Kidney (tissue), 14 donors: ENCODE data around the gene OR2AP1. TPM values are rescaled to one million over a fixed set of nuclear protein-coding genes. Genes with fewer than 3 reads are reported as not detected.

Experiments used
- DNase-seq, 5 donors: peaks; one replicate each; pipeline ENCODE4 v3.0.0-alpha.2; 2013 to 2020
- FAIRE-seq: peaks from 2 replicates; lab custom pipeline; 2012; peaks lifted over from hg19 to GRCh38; lab: Jason Lieb, UNC
- H3K27ac ChIP-seq, 2 donors: one replicate each; pipeline ENCODE4 v1.7.0; 2013; ENCODE audit warnings: low read depth in 2 of 2, low read length in 2 of 2, inconsistent platforms in 1 of 2
- H3K27me3 ChIP-seq: one replicate; pipeline ENCODE4 v1.7.1; 2013; ENCODE audit warnings: low read length, inconsistent platforms; ENCODE audit not compliant: control insufficient read depth, insufficient read depth
- H3K36me3 ChIP-seq, 3 donors: one replicate each; pipeline versions ENCODE4 v1.7.0 to v1.7.1; 2013; ENCODE audit warnings: low read length in 3 of 3, control low read depth in 1 of 3, inconsistent platforms in 1 of 3; ENCODE audit not compliant: insufficient read depth in 3 of 3, control insufficient read depth in 2 of 3
- H3K4me1 ChIP-seq, 3 donors: one replicate each; pipeline versions ENCODE4 v1.7.0 to v1.7.1; 2013; ENCODE audit warnings: low read length in 3 of 3, inconsistent platforms in 1 of 3, low read depth in 1 of 3; ENCODE audit not compliant: control insufficient read depth in 2 of 3, insufficient read depth in 2 of 3
- H3K4me3 ChIP-seq, 3 donors: one replicate each; pipeline versions ENCODE4 v1.7.0 to v1.8.1; 2013; ENCODE audit warnings: low read length in 3 of 3, control low read depth in 1 of 3, inconsistent platforms in 1 of 3
- H3K9ac ChIP-seq, 3 donors: one replicate each; pipeline versions ENCODE4 v1.7.0 to v1.7.1; 2013; ENCODE audit warnings: low read length in 3 of 3, control low read depth in 1 of 3, inconsistent platforms in 1 of 3
- H3K9me3 ChIP-seq, 3 donors: one replicate each; pipeline versions ENCODE4 v1.7.0 to v1.7.1; 2013; ENCODE audit warnings: low read length in 3 of 3, control low read depth in 1 of 3, inconsistent platforms in 1 of 3; ENCODE audit not compliant: control insufficient read depth in 2 of 3, insufficient read depth in 1 of 3
- CTCF ChIP-seq: IDR thresholded peaks from 3 replicates; pipeline ENCODE4 v1.5.1; 2012; ENCODE audit warnings: mild to moderate bottlenecking, moderate library complexity, borderline replicate concordance; ENCODE audit not compliant: insufficient read depth; ENCODE audit errors: extremely low read depth
- intact Hi-C: fragments of 100-400 bp; cut with DNase I; formaldehyde crosslinking; loops from one replicate; pipeline ENCODE4 v1.11.1; 2022
- polyA plus RNA-seq: library from polyadenylated mRNA; stranded (reverse); fragments of 350-450 nt; fragmentation: Illumina TruSeq; extraction: RNeasy Lipid Tissue Mini Kit (QIAGEN cat#74804); gene quantifications from one replicate; pipeline ENCODE4 v1.2.3, GENCODE V29; 2014; ENCODE audit warnings: low read depth, low replicate concordance; ENCODE audit not compliant: insufficient read depth
- total RNA-seq: library from RNA; stranded (reverse); fragmentation: NEBNext Ultra II Directional; extraction: Animal tissue kit (Norgen Biotek cat#: 25700); gene quantifications from one replicate; pipeline ENCODE4 v1.2.1, GENCODE V29; 2021
- donor health status: control.
- donor health status: control.
- donor health status: control.
- donor health status: control.
- donor health status: control.
- donor health status: DM: yes; HTN: yes; CAD: no.
- donor health status: Normal renal cell carcinoma (clear cell type).

Gene OR2AP1
- total and polyA plus RNA-seq, 2 donors from 2014 or later, result not detected

GRCh38 chr12:55612646-55613045 lies 40.4 kb downstream of the OR2AP1 start:
- Histone ChIP-seq H3K27me3 (no peaks in the 10 kb centered on the region), H3K9ac (no peak overlapping the region), H3K36me3 (no peaks in the 10 kb centered on the region), H3K4me3 (no peak overlapping the region), H3K9me3 (peaks cover 0 to 16% (median 0%) of the 10 kb centered on the region in 3 donors), H3K27ac (no peak overlapping the region), H3K4me1 (no peaks in the 10 kb centered on the region)
- DNase-seq (no peak), FAIRE-seq (no peak)
- intact Hi-C loops, result loop anchor here (5.0 kb wide), 1 partner anchor 420 kb away; no protein-coding TSS in a partner anchor
- no peak for TF ChIP-seq CTCF

GRCh38 chr12:55614764-55615163 lies 42.5 kb downstream of the OR2AP1 start:
- no peaks in the 10 kb centered on the region for H3K27me3 ChIP-seq
- DNase-seq, result no peak
- no peak overlapping the region for H3K27ac ChIP-seq
- peaks cover 0 to 16% (median 0%) of the 10 kb centered on the region in 3 donors for H3K9me3 ChIP-seq
- no peak overlapping the region for H3K9ac ChIP-seq
- no peak overlapping the region for H3K4me3 ChIP-seq
- no peaks in the 10 kb centered on the region for H3K4me1 ChIP-seq
- intact Hi-C loops, result loop anchor here (5.0 kb wide), 1 partner anchor 422 kb away; no protein-coding TSS in a partner anchor
- FAIRE-seq, result no peak
- TF ChIP-seq CTCF, result no peak
- H3K36me3 ChIP-seq, result no peaks in the 10 kb centered on the region

GRCh38 chr12:55619354-55620138 lies 47.3 kb downstream of the OR2AP1 start:
- peak in 4 of 5 donors; percentile 67 to 96 (median 86) for DNase-seq
- no peak overlapping the region for H3K27ac ChIP-seq
- no peaks in the 10 kb centered on the region for H3K36me3 ChIP-seq
- H3K4me3 ChIP-seq, result no peak overlapping the region
- peaks cover 0 to 16% (median 0%) of the 10 kb centered on the region in 3 donors for H3K9me3 ChIP-seq
- no peaks in the 10 kb centered on the region for H3K27me3 ChIP-seq
- intact Hi-C loops, result no loop called here
- peak; percentile 80 for TF ChIP-seq CTCF
- H3K9ac ChIP-seq, result no peak overlapping the region
- no peaks in the 10 kb centered on the region for H3K4me1 ChIP-seq
- peak; percentile 99 for FAIRE-seq
